GM18873 (cell line): ENCODE results near the gene PPOX.

Experiments
- ATAC-seq: cut with Tn5 transposase; IDR thresholded peaks from one replicate; pipeline ENCODE4 v1.9.1; 2021; ENCODE audit warnings: mild to moderate bottlenecking, moderate library complexity, moderate number of reproducible peaks; ENCODE audit not compliant: unreplicated experiment, low FRiP score

The PPOX gene

GRCh38 chr1:161173711-161174110 is 7.5 kb downstream of the PPOX start:
- no peak for ATAC-seq

GRCh38 chr1:161174911-161175310 is 8.7 kb downstream of the PPOX start:
- no peak for ATAC-seq

- ATAC-seq, result no peak
Observed at GRCh38 chr1:161175771-161176453, 9.7 kb downstream of the PPOX start.

GRCh38 chr1:161176468-161177111 is 10.4 kb downstream of the PPOX start:
- ATAC-seq, result no peak

GRCh38 chr1:161177112-161177935 is 11.1 kb downstream of the PPOX start, which contains the start of gene B4GALT3:
TSS of gene B4GALT3 (minus strand) at chr1:161177507. CDS start at chr1:161176060, 1,447 bp downstream.
- ATAC-seq, result peak; percentile 58

- ATAC-seq, result no peak
Observed at GRCh38 chr1:161177936-161178244, 11.7 kb downstream of the PPOX start.

GRCh38 chr1:161179698-161180097 is 13.5 kb downstream of the PPOX start:
- ATAC-seq, result no peak

- ATAC-seq, result no peak
Observed at GRCh38 chr1:161180639-161181038, 14.4 kb downstream of the PPOX start.

GRCh38 chr1:161182214-161182613 is 16.0 kb downstream of the PPOX start:
- ATAC-seq, result peak; percentile 48

- ATAC-seq, result peak; percentile 69
Observed at GRCh38 chr1:161185282-161185682, 19.1 kb downstream of the PPOX start.

- peak; percentile 8 for ATAC-seq
Observed at GRCh38 chr1:161185732-161186311, 19.6 kb downstream of the PPOX start.

GRCh38 chr1:161187311-161187710 is 21.1 kb downstream of the PPOX start:
- ATAC-seq, result no peak

- no peak for ATAC-seq
Observed at GRCh38 chr1:161188381-161188780, 22.2 kb downstream of the PPOX start.

GRCh38 chr1:161189036-161189435 is 22.8 kb downstream of the PPOX start:
- ATAC-seq, result no peak

GRCh38 chr1:161190962-161191521 is 24.8 kb downstream of the PPOX start:
- ATAC-seq, result no peak

GRCh38 chr1:161191971-161192370 is 25.7 kb downstream of the PPOX start:
- no peak for ATAC-seq

GRCh38 chr1:161192476-161193465 is 26.5 kb downstream of the PPOX start:
- no peak for ATAC-seq

- no peak for ATAC-seq
Observed at GRCh38 chr1:161193561-161194235, 27.5 kb downstream of the PPOX start.

- ATAC-seq, result no peak
Observed at GRCh38 chr1:161195171-161195570, 28.9 kb downstream of the PPOX start.
